GM23338 (cell line): ENCODE results near the gene RPL7A. TPM values are rescaled to one million over a fixed set of nuclear protein-coding genes. Genes with fewer than 3 reads are reported as not detected.

ENCODE experiments used
- ATAC-seq: fragments of 200-7000 bp; cut with Tn5 transposase; 3 replicates; pipeline ENCODE4 v1.9.1; 2020
- DNase-seq: peaks from one replicate; pipeline ENCODE4 v3.0.0-alpha.2; 2015; ENCODE audit warnings: low spot score
- H2AFZ ChIP-seq: fragments of 200-600 bp; sonication (generic); 2 replicates; pipeline ENCODE4 v1.8.0; 2016; ENCODE audit warnings: antibody characterized with exemption, mild to moderate bottlenecking, moderate library complexity
- H3F3A ChIP-seq: fragments of 200-600 bp; sonication (generic); replicated peaks from 2 replicates; pipeline ENCODE4 v1.8.0; 2017; ENCODE audit warnings: antibody characterized with exemption, mixed run types, low read depth
- H3K27ac ChIP-seq: fragments of 200-600 bp; sonication (generic); 2 replicates; pipeline ENCODE4 v1.6.1; 2016; ENCODE audit warnings: low read depth
- H3K27me3 ChIP-seq: fragments of 200-600 bp; sonication (generic); 2 replicates; pipeline ENCODE4 v1.8.0; 2016; ENCODE audit warnings: mild to moderate bottlenecking, mixed run types, moderate library complexity; ENCODE audit not compliant: insufficient read depth
- H3K36me3 ChIP-seq: fragments of 200-600 bp; sonication (generic); 2 replicates; pipeline ENCODE4 v1.8.0; 2016; ENCODE audit warnings: mild to moderate bottlenecking; ENCODE audit not compliant: insufficient read depth
- H3K4me1 ChIP-seq: fragments of 200-600 bp; sonication (generic); 2 replicates; pipeline ENCODE4 v1.8.0; 2016; ENCODE audit warnings: mild to moderate bottlenecking, moderate library complexity; ENCODE audit not compliant: insufficient read depth
- H3K4me2 ChIP-seq: fragments of 200-600 bp; sonication (generic); 2 replicates; pipeline ENCODE4 v1.7.1; 2017; ENCODE audit warnings: mixed run types
- H3K4me3 ChIP-seq: fragments of 200-600 bp; sonication (generic); 2 replicates; pipeline ENCODE4 v1.6.1; 2016; ENCODE audit warnings: mixed run types
- H3K79me2 ChIP-seq: fragments of 200-600 bp; sonication (generic); replicated peaks from 2 replicates; pipeline ENCODE4 v1.8.0; 2017; ENCODE audit warnings: mild to moderate bottlenecking; ENCODE audit not compliant: insufficient read depth
- H3K9me2 ChIP-seq: fragments of 200-600 bp; sonication (generic); 2 replicates; pipeline ENCODE4 v1.8.0; 2017; ENCODE audit not compliant: insufficient read depth
- H4K20me1 ChIP-seq: fragments of 200-600 bp; sonication (generic); replicated peaks from 2 replicates; pipeline ENCODE4 v1.8.0; 2017; ENCODE audit warnings: mild to moderate bottlenecking; ENCODE audit not compliant: insufficient read depth
- H3K27ac Mint-ChIP-seq: 2 replicates; pipeline ENCODE4 v1.8.0; 2020; ENCODE audit warnings: inconsistent platforms, mild to moderate bottlenecking, moderate library complexity, mixed read lengths
- H3K27me3 Mint-ChIP-seq: 3 replicates; pipeline ENCODE4 v1.8.0; 2022; ENCODE audit warnings: low read depth, mild to moderate bottlenecking, moderate library complexity, mixed read lengths, inconsistent platforms; ENCODE audit not compliant: insufficient read depth, poor library complexity
- H3K36me3 Mint-ChIP-seq: 3 replicates; pipeline ENCODE4 v1.8.0; 2021; ENCODE audit warnings: low read depth, mild to moderate bottlenecking, inconsistent platforms, moderate library complexity, mixed read lengths
- H3K4me1 Mint-ChIP-seq: 3 replicates; pipeline ENCODE4 v1.8.0; 2020; ENCODE audit warnings: mild to moderate bottlenecking, inconsistent platforms, mixed read lengths
- H3K4me3 Mint-ChIP-seq: 3 replicates; pipeline ENCODE4 v1.8.0; 2021; ENCODE audit warnings: moderate library complexity, mild to moderate bottlenecking, inconsistent platforms, mixed read lengths
- H3K9me3 Mint-ChIP-seq: 3 replicates; pipeline ENCODE4 v1.8.0; 2020; ENCODE audit warnings: moderate library complexity, mild to moderate bottlenecking, inconsistent platforms, mixed read lengths
- CREB1 ChIP-seq: fragments of 250-450 bp; sonication (Bioruptor Pico); IDR thresholded peaks from 2 replicates; pipeline ENCODE4 v1.5.0; 2020; ENCODE audit warnings: low read depth, mild to moderate bottlenecking, moderate library complexity
- EZH2 ChIP-seq: fragments of 200-600 bp; sonication (generic); IDR thresholded peaks from one replicate; pipeline ENCODE4 v1.8.0; 2017; ENCODE audit warnings: antibody characterized with exemption, mild to moderate bottlenecking, low read depth; ENCODE audit not compliant: unreplicated experiment
- EZH2phosphoT487 ChIP-seq: fragments of 200-600 bp; sonication (generic); IDR thresholded peaks from one replicate; pipeline ENCODE4 v1.8.1; 2018; ENCODE audit warnings: antibody characterized with exemption; ENCODE audit not compliant: unreplicated experiment
- JUNB ChIP-seq: IDR thresholded peaks from one replicate; pipeline ENCODE4 v1.6.1; 2016; ENCODE audit warnings: antibody characterized with exemption; ENCODE audit not compliant: unreplicated experiment
- NANOG ChIP-seq: IDR thresholded peaks from 2 replicates; pipeline ENCODE4 v1.6.1; 2016; ENCODE audit warnings: antibody characterized with exemption, borderline replicate concordance
- POLR2AphosphoS5 ChIP-seq: IDR thresholded peaks from 2 replicates; pipeline ENCODE4 v1.6.1; 2016; ENCODE audit warnings: antibody characterized with exemption, low read depth
- STAT1 ChIP-seq: IDR thresholded peaks from one replicate; pipeline ENCODE4 v1.6.1; 2016; ENCODE audit warnings: antibody characterized with exemption; ENCODE audit not compliant: unreplicated experiment
- ZNF114 ChIP-seq: fragments of 250-450 bp; sonication (Bioruptor Pico); IDR thresholded peaks from 2 replicates; pipeline ENCODE4 v1.5.0; 2020; ENCODE audit warnings: mild to moderate bottlenecking, moderate library complexity
- ZNF331 ChIP-seq: fragments of 250-450 bp; sonication (Bioruptor Pico); IDR thresholded peaks from 2 replicates; pipeline ENCODE4 v1.5.0; 2020; ENCODE audit warnings: low read depth, mild to moderate bottlenecking, moderate library complexity
- polyA plus RNA-seq: library from polyadenylated mRNA; unstranded; fragments of >200 nt; fragmentation: Nextera tagmentation; extraction: Ambion mirVana; gene quantifications from 2 replicates; pipeline ENCODE4 v1.2.1, GENCODE V29; 2016
- total RNA-seq: library from RNA; depleted of rRNA; stranded (reverse); fragments of >200 nt; shearing (Covaris generic); gene quantifications from 2 replicates; pipeline ENCODE4 v1.2.3, GENCODE V29; 2014
- TF ChIP-seq, protein P1 (sequence below): IDR thresholded peaks from one replicate; pipeline ENCODE4 v1.6.1; 2018; ENCODE audit warnings: antibody characterized with exemption; ENCODE audit not compliant: unreplicated experiment
- TF ChIP-seq, protein P2 (sequence below): IDR thresholded peaks from 2 replicates; pipeline ENCODE4 v1.6.1; 2016; ENCODE audit warnings: antibody characterized with exemption
- TF ChIP-seq, protein P3 (sequence below): fragments of 250-450 bp; sonication (Bioruptor Pico); IDR thresholded peaks from 2 replicates; pipeline ENCODE4 v1.5.0; 2020; ENCODE audit warnings: mild to moderate bottlenecking, moderate library complexity
- TF ChIP-seq, protein P4 (sequence below), 2 experiments: fragments of 200-600 bp in 1 of 2; sonication (generic) in 1 of 2; conservative IDR thresholded peaks; 2 replicates each; pipeline versions ENCODE4 v1.5.1 to v1.6.1; 2016 to 2017; ENCODE audit warnings: antibody characterized with exemption in 2 of 2, low read depth in 2 of 2, mild to moderate bottlenecking in 2 of 2, moderate library complexity in 1 of 2

The RPL7A gene
- total and polyA plus RNA-seq, 2 experiments from 2014 or later, result 1,644 to 2,020 TPM

DNA sequence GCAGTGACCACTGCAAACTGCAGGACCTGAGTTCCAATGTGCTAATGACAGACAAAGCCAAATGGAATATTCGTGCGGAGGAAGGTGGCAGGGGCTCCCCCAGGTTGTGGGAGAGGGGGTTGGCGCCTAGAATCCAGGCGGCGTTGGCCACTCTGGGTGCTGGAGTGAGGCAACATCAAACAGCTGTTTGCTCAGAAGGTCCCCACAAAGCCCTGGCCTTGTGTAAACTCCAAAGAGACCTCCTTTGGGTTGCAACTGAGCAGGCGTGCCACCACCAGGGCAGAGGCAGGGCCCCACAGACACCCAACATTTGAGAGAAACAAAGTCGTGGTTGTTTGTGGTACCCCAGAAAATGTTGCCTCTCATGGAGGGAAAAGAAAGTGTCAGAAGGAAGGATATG is 42.7 kb downstream of the RPL7A start:
- H3K27ac Mint-ChIP-seq, result no peak overlapping the region
- DNase-seq, result no peak
- no peak overlapping the region for H3K4me3 Mint-ChIP-seq
- H3K36me3 ChIP-seq, result no peaks in the 10 kb centered on the region
- H3K27me3 Mint-ChIP-seq, result peaks cover 18% of the 10 kb centered on the region
- H3K4me3 ChIP-seq, result no peak overlapping the region
- no peak overlapping the region for H3K4me2 ChIP-seq
- H3F3A ChIP-seq, result no peaks in the 10 kb centered on the region
- no peaks in the 10 kb centered on the region for H4K20me1 ChIP-seq
- no peaks in the 10 kb centered on the region for H3K36me3 Mint-ChIP-seq
- H3K4me1 ChIP-seq, result no peaks in the 10 kb centered on the region
- H3K9me3 Mint-ChIP-seq, result peaks cover 16% of the 10 kb centered on the region
- no peaks in the 10 kb centered on the region for H3K79me2 ChIP-seq
- no peak for ATAC-seq
- H3K4me1 Mint-ChIP-seq, result no peaks in the 10 kb centered on the region
- H3K9me2 ChIP-seq, result no peaks in the 10 kb centered on the region
- TF ChIP-seq CREB1 (CRISPR knock-in tag) (no peak), EZH2 (no peak), EZH2phosphoT487 (no peak), STAT1 (no peak), ZNF331 (no peak), NANOG (no peak), POLR2AphosphoS5 (no peak), ZNF114 (CRISPR knock-in tag) (no peak), JUNB (no peak)
- TF ChIP-seq, protein P1, sequence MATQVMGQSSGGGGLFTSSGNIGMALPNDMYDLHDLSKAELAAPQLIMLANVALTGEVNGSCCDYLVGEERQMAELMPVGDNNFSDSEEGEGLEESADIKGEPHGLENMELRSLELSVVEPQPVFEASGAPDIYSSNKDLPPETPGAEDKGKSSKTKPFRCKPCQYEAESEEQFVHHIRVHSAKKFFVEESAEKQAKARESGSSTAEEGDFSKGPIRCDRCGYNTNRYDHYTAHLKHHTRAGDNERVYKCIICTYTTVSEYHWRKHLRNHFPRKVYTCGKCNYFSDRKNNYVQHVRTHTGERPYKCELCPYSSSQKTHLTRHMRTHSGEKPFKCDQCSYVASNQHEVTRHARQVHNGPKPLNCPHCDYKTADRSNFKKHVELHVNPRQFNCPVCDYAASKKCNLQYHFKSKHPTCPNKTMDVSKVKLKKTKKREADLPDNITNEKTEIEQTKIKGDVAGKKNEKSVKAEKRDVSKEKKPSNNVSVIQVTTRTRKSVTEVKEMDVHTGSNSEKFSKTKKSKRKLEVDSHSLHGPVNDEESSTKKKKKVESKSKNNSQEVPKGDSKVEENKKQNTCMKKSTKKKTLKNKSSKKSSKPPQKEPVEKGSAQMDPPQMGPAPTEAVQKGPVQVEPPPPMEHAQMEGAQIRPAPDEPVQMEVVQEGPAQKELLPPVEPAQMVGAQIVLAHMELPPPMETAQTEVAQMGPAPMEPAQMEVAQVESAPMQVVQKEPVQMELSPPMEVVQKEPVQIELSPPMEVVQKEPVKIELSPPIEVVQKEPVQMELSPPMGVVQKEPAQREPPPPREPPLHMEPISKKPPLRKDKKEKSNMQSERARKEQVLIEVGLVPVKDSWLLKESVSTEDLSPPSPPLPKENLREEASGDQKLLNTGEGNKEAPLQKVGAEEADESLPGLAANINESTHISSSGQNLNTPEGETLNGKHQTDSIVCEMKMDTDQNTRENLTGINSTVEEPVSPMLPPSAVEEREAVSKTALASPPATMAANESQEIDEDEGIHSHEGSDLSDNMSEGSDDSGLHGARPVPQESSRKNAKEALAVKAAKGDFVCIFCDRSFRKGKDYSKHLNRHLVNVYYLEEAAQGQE, result no peak
- TF ChIP-seq, protein P2, sequence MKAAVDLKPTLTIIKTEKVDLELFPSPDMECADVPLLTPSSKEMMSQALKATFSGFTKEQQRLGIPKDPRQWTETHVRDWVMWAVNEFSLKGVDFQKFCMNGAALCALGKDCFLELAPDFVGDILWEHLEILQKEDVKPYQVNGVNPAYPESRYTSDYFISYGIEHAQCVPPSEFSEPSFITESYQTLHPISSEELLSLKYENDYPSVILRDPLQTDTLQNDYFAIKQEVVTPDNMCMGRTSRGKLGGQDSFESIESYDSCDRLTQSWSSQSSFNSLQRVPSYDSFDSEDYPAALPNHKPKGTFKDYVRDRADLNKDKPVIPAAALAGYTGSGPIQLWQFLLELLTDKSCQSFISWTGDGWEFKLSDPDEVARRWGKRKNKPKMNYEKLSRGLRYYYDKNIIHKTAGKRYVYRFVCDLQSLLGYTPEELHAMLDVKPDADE, result no peak
- TF ChIP-seq, protein P3, sequence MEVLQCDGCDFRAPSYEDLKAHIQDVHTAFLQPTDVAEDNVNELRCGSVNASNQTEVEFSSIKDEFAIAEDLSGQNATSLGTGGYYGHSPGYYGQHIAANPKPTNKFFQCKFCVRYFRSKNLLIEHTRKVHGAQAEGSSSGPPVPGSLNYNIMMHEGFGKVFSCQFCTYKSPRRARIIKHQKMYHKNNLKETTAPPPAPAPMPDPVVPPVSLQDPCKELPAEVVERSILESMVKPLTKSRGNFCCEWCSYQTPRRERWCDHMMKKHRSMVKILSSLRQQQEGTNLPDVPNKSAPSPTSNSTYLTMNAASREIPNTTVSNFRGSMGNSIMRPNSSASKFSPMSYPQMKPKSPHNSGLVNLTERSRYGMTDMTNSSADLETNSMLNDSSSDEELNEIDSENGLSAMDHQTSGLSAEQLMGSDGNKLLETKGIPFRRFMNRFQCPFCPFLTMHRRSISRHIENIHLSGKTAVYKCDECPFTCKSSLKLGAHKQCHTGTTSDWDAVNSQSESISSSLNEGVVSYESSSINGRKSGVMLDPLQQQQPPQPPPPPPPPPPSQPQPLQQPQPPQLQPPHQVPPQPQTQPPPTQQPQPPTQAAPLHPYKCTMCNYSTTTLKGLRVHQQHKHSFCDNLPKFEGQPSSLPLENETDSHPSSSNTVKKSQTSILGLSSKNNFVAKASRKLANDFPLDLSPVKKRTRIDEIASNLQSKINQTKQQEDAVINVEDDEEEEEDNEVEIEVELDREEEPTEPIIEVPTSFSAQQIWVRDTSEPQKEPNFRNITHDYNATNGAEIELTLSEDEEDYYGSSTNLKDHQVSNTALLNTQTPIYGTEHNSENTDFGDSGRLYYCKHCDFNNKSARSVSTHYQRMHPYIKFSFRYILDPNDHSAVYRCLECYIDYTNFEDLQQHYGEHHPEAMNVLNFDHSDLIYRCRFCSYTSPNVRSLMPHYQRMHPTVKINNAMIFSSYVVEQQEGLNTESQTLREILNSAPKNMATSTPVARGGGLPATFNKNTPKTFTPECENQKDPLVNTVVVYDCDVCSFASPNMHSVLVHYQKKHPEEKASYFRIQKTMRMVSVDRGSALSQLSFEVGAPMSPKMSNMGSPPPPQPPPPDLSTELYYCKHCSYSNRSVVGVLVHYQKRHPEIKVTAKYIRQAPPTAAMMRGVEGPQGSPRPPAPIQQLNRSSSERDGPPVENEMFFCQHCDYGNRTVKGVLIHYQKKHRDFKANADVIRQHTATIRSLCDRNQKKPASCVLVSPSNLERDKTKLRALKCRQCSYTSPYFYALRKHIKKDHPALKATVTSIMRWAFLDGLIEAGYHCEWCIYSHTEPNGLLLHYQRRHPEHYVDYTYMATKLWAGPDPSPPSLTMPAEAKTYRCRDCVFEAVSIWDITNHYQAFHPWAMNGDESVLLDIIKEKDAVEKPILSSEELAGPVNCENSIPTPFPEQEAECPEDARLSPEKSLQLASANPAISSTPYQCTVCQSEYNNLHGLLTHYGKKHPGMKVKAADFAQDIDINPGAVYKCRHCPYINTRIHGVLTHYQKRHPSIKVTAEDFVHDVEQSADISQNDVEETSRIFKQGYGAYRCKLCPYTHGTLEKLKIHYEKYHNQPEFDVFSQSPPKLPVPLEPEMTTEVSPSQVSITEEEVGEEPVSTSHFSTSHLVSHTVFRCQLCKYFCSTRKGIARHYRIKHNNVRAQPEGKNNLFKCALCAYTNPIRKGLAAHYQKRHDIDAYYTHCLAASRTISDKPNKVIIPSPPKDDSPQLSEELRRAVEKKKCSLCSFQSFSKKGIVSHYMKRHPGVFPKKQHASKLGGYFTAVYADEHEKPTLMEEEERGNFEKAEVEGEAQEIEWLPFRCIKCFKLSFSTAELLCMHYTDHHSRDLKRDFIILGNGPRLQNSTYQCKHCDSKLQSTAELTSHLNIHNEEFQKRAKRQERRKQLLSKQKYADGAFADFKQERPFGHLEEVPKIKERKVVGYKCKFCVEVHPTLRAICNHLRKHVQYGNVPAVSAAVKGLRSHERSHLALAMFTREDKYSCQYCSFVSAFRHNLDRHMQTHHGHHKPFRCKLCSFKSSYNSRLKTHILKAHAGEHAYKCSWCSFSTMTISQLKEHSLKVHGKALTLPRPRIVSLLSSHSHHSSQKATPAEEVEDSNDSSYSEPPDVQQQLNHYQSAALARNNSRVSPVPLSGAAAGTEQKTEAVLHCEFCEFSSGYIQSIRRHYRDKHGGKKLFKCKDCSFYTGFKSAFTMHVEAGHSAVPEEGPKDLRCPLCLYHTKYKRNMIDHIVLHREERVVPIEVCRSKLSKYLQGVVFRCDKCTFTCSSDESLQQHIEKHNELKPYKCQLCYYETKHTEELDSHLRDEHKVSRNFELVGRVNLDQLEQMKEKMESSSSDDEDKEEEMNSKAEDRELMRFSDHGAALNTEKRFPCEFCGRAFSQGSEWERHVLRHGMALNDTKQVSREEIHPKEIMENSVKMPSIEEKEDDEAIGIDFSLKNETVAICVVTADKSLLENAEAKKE (CRISPR knock-in tag), result no peak
- TF ChIP-seq, protein P4, sequence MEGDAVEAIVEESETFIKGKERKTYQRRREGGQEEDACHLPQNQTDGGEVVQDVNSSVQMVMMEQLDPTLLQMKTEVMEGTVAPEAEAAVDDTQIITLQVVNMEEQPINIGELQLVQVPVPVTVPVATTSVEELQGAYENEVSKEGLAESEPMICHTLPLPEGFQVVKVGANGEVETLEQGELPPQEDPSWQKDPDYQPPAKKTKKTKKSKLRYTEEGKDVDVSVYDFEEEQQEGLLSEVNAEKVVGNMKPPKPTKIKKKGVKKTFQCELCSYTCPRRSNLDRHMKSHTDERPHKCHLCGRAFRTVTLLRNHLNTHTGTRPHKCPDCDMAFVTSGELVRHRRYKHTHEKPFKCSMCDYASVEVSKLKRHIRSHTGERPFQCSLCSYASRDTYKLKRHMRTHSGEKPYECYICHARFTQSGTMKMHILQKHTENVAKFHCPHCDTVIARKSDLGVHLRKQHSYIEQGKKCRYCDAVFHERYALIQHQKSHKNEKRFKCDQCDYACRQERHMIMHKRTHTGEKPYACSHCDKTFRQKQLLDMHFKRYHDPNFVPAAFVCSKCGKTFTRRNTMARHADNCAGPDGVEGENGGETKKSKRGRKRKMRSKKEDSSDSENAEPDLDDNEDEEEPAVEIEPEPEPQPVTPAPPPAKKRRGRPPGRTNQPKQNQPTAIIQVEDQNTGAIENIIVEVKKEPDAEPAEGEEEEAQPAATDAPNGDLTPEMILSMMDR (conservative IDR thresholded peaks at IDR 0.05; ENCODE audit: low read depth in 2 of 2), result no peak
- H2AFZ ChIP-seq, result no peak overlapping the region
- H3K27ac ChIP-seq, result no peak overlapping the region
- no peaks in the 10 kb centered on the region for H3K27me3 ChIP-seq
